ENCODE data around the gene EHBP1L1. TPM values are rescaled to one million over a fixed set of nuclear protein-coding genes. Genes with fewer than 3 reads are reported as not detected.

Gene EHBP1L1
- total and polyA plus RNA-seq, 2 of the 13 experiments (the other 11 are each of a cell fraction or from before 2014, with no cell fraction given), result 8.3 to 10.6 TPM

GRCh38 chr11:65558002-65558929 lies 17.6 kb upstream of the EHBP1L1 start, which contains the start of gene LTBP3 (continued):
- TF ChIP-seq SP2 (CRISPR knock-in tag; IDR thresholded peaks at IDR 0.05), result no peak
- no peak for TF ChIP-seq ZNF678 (CRISPR knock-in tag; IDR thresholded peaks at IDR 0.05)
- TF ChIP-seq RARA (CRISPR knock-in tag; IDR thresholded peaks at IDR 0.05), result peak; percentile 32; the same call in 1 of the 2 replicates
- TF ChIP-seq HDAC1 (CRISPR knock-in tag; IDR thresholded peaks at IDR 0.05), result peak; percentile 33; the same call in 1 of the 2 replicates
- TF ChIP-seq RBFOX2 (IDR thresholded peaks at IDR 0.05; ENCODE audit: low read depth, low read length), result peak; percentile 76
- 0 out of 2 replicates have a peak, but pooled peaks have one; percentile 41 for TF ChIP-seq JUN (CRISPR knock-in tag; IDR thresholded peaks at IDR 0.05)
- TF ChIP-seq CSRNP1 (CRISPR knock-in tag; IDR thresholded peaks at IDR 0.05), result no peak; the same call in 1 of the 2 replicates
- peak; percentile 85 for TF ChIP-seq ZFX (CRISPR knock-in tag; IDR thresholded peaks at IDR 0.05; ENCODE audit: low read depth)
- TF ChIP-seq SKI (IDR thresholded peaks at IDR 0.05; ENCODE audit: partially characterized antibody), result peak; percentile 43
- TF ChIP-seq GABPB1 (CRISPR knock-in tag; IDR thresholded peaks at IDR 0.05), result peak; percentile 44; the same call in 1 of the 2 replicates
- 0 out of 2 replicates have a peak, but pooled peaks have one; percentile 27 for TF ChIP-seq NR2C2 (CRISPR knock-in tag; IDR thresholded peaks at IDR 0.05; ENCODE audit: borderline replicate concordance)
- TF ChIP-seq PLRG1 (conservative IDR thresholded peaks at IDR 0.05), result no peak
- TF ChIP-seq FOXP4 (CRISPR knock-in tag; IDR thresholded peaks at IDR 0.05), result peak; percentile 12; the same call in 1 of the 2 replicates
- TF ChIP-seq ZNF605 (CRISPR knock-in tag; IDR thresholded peaks at IDR 0.05), result 0 out of 2 replicates have a peak, but pooled peaks have one; percentile 51
- TF ChIP-seq FOXP1 (IDR thresholded peaks at IDR 0.05), result no peak
- 0 out of 2 replicates have a peak, but pooled peaks have one; percentile 4 for TF ChIP-seq FOXP1 (CRISPR knock-in tag; IDR thresholded peaks at IDR 0.05)

All from HepG2 (cell line).